Fibroblast of lung (primary cell): ENCODE measurements around the gene L3MBTL3.

ENCODE experiments used
- CTCF ChIP-seq, 2 donors: IDR thresholded peaks in 1 of 2; conservative IDR thresholded peaks in 1 of 2; 1 replicate in 1 of 2; 2 replicates in 1 of 2; pipeline ENCODE4 v1.5.1; 2011 to 2012; ENCODE audit warnings: low read length in 2 of 2, control low read depth in 1 of 2, inconsistent platforms in 1 of 2, low read depth in 1 of 2, mild to moderate bottlenecking in 1 of 2
- EZH2 ChIP-seq: IDR thresholded peaks from 2 replicates; pipeline ENCODE4 v1.5.1; 2012; ENCODE audit warnings: low read length, control low read depth, mild to moderate bottlenecking; ENCODE audit errors: missing control alignments

GRCh38 chr6:130140084-130140483, 121.7 kb downstream of the L3MBTL3 start:
- TF ChIP-seq CTCF (conservative IDR thresholded peaks at IDR 0.05 in 1 of 2, IDR thresholded peaks at IDR 0.05 in 1 of 2; ENCODE audit: low read depth in 1 of 2, low read length in 2 of 2) = no peak
- no peak for TF ChIP-seq EZH2
